Measurements from ENCODE around the gene MEGF9.

The MEGF9 gene

GRCh38 chr9:120734607-120735410 is 20.5 kb upstream of the MEGF9 start:
- DNase-seq: no peak

- DNase-seq: no peak
Measured at GRCh38 chr9:120733190-120733589, 18.9 kb upstream of the MEGF9 start.

- peak; percentile 35 for DNase-seq
Measured at GRCh38 chr9:120730654-120731514, 16.6 kb upstream of the MEGF9 start.

GRCh38 chr9:120729791-120730241 is 15.5 kb upstream of the MEGF9 start:
- DNase-seq: no peak

- no peak for DNase-seq
Measured at GRCh38 chr9:120726484-120726883, 12.2 kb upstream of the MEGF9 start.

- DNase-seq: no peak
Measured at GRCh38 chr9:120725907-120726306, 11.6 kb upstream of the MEGF9 start.

- DNase-seq: no peak
Measured at GRCh38 chr9:120724757-120725400, 10.6 kb upstream of the MEGF9 start.

- no peak for DNase-seq
Measured at GRCh38 chr9:120723565-120723964, 9.3 kb upstream of the MEGF9 start.

- DNase-seq: no peak
Measured at GRCh38 chr9:120720404-120720803, 6.1 kb upstream of the MEGF9 start.

GRCh38 chr9:120718316-120718715 is 4.0 kb upstream of the MEGF9 start:
- DNase-seq: no peak

- DNase-seq: no peak
Measured at GRCh38 chr9:120717176-120717575, 2.9 kb upstream of the MEGF9 start.

GRCh38 chr9:120716483-120716882 is 2.2 kb upstream of the MEGF9 start:
- DNase-seq: no peak

GRCh38 chr9:120715389-120715924 is 1.2 kb upstream of the MEGF9 start:
- DNase-seq: peak; percentile 67

- no peak for DNase-seq
Measured at GRCh38 chr9:120714846-120715388, 647 bp upstream of the MEGF9 start.

GRCh38 chr9:120713257-120714087 is 798 bp downstream of the MEGF9 start:
- peak; percentile 54 for DNase-seq

- no peak for DNase-seq
Measured at GRCh38 chr9:120712539-120713031, 1.7 kb downstream of the MEGF9 start.

- DNase-seq: no peak
Measured at GRCh38 chr9:120711841-120712538, 2.3 kb downstream of the MEGF9 start.

- DNase-seq: no peak
Measured at GRCh38 chr9:120711354-120711753, 2.9 kb downstream of the MEGF9 start.

GRCh38 chr9:120710110-120710981 is 3.9 kb downstream of the MEGF9 start:
- DNase-seq: no peak
